ENCODE data around the gene DLK1. TPM values are rescaled to one million over a fixed set of nuclear protein-coding genes. Genes with fewer than 3 reads are reported as not detected.

Gene DLK1
- total RNA-seq, 1 donor from 2014 or later, result 7.2 TPM

- DNase-seq (ENCODE audit: low spot score in 2 of 2), result no peak
- intact Hi-C loops (cut with DNase I), result no loop called here
- TF ChIP-seq CTCF (IDR thresholded peaks at IDR 0.05), result no peak
Measured at GRCh38 chr14:100698066-100698465, 28.6 kb upstream of the DLK1 start.

GRCh38 chr14:100698666-100699448 is 27.8 kb upstream of the DLK1 start:
- Histone ChIP-seq H3K27me3 (no peaks in the 10 kb centered on the region), H3K27ac (no peak overlapping the region), H3K4me1 (no peaks in the 10 kb centered on the region), H3K4me3 (no peak overlapping the region), H3K9me3 (no peaks in the 10 kb centered on the region), H3K36me3 (no peaks in the 10 kb centered on the region)
- TF ChIP-seq CTCF (IDR thresholded peaks at IDR 0.05), result no peak
- DNase-seq (ENCODE audit: low spot score in 2 of 2), result no peak
- intact Hi-C loops (cut with DNase I), result no loop called here

More at GRCh38 chr14:100698066-100698465, 28.6 kb upstream of the DLK1 start:
- Histone ChIP-seq H3K4me3 (no peak overlapping the region), H3K27ac (no peak overlapping the region), H3K36me3 (no peaks in the 10 kb centered on the region), H3K4me1 (no peaks in the 10 kb centered on the region), H3K9me3 (no peaks in the 10 kb centered on the region), H3K27me3 (no peaks in the 10 kb centered on the region)

- no peak for TF ChIP-seq CTCF (IDR thresholded peaks at IDR 0.05)
- Histone ChIP-seq H3K27ac (no peak overlapping the region), H3K4me3 (no peak overlapping the region), H3K27me3 (no peaks in the 10 kb centered on the region), H3K9me3 (no peaks in the 10 kb centered on the region), H3K36me3 (no peaks in the 10 kb centered on the region), H3K4me1 (no peaks in the 10 kb centered on the region)
- intact Hi-C loops (cut with DNase I), result no loop called here
- no peak for DNase-seq (ENCODE audit: low spot score in 2 of 2)
Measured at GRCh38 chr14:100701314-100701713, 25.4 kb upstream of the DLK1 start.

GRCh38 chr14:100702590-100702989 is 24.1 kb upstream of the DLK1 start:
- Histone ChIP-seq H3K4me1 (no peaks in the 10 kb centered on the region), H3K4me3 (no peak overlapping the region), H3K36me3 (no peaks in the 10 kb centered on the region), H3K27me3 (no peaks in the 10 kb centered on the region), H3K9me3 (no peaks in the 10 kb centered on the region), H3K27ac (no peak overlapping the region)
- TF ChIP-seq CTCF (IDR thresholded peaks at IDR 0.05), result no peak
- DNase-seq (ENCODE audit: low spot score in 2 of 2), result no peak
- intact Hi-C loops (cut with DNase I), result no loop called here

GRCh38 chr14:100703386-100704220 is 23.1 kb upstream of the DLK1 start:
- no peaks in the 10 kb centered on the region for H3K4me1 ChIP-seq
- TF ChIP-seq CTCF (IDR thresholded peaks at IDR 0.05), result no peak
- H3K27ac ChIP-seq, result no peak overlapping the region
- H3K9me3 ChIP-seq, result no peaks in the 10 kb centered on the region
- DNase-seq (ENCODE audit: low spot score in 2 of 2), result no peak
- no peaks in the 10 kb centered on the region for H3K36me3 ChIP-seq
- intact Hi-C loops (cut with DNase I), result no loop called here
- no peak overlapping the region for H3K4me3 ChIP-seq
- no peaks in the 10 kb centered on the region for H3K27me3 ChIP-seq

Measured in ascending aorta (tissue), 2 donors.